GM12878 (cell line): Measurements from ENCODE around the gene RAB15. TPM values are rescaled to one million over a fixed set of nuclear protein-coding genes. Genes with fewer than 3 reads are reported as not detected.

ENCODE experiments used
- ATAC-seq: fragments of 200-7000 bp; cut with Tn5 transposase; 3 replicates; pipeline ENCODE4 v1.9.1; 2020; ENCODE audit warnings: mild to moderate bottlenecking, moderate library complexity
- BruUV-seq: library from RNA; stranded (reverse); fragments of 400-500 nt; replicated peaks from 2 replicates; lab custom pipeline; 2021; lab: Mats Ljungman, UMichigan
- CTCF ChIA-PET: fragments of 300-600 bp; sonication (Branson Sonifier 250); formaldehyde crosslinking; extraction: SDS; loops from one replicate; lab custom pipeline; 2021; ENCODE audit warnings: inconsistent platforms; lab: Yijun Ruan, JAX
- POLR2A ChIA-PET: fragments of 350-600 bp; formaldehyde crosslinking; extraction: SDS; loops from one replicate; lab custom pipeline; 2021; ENCODE audit warnings: inconsistent platforms; lab: Charles Lee
- RAD21 ChIA-PET: fragments of 300-600 bp; sonication (Branson Sonifier 250); formaldehyde crosslinking; loops from one replicate; lab custom pipeline; 2023; ENCODE audit warnings: antibody characterized with exemption; ENCODE audit not compliant: unreplicated experiment; lab: Charles Lee
- SMC1A ChIA-PET: fragments of 300-600 bp; sonication (Branson Sonifier 250); formaldehyde crosslinking; loops from one replicate; lab custom pipeline; 2023; ENCODE audit not compliant: unreplicated experiment, uncharacterized antibody; lab: Charles Lee
- DNase-seq: peaks from one replicate; pipeline ENCODE4 v3.0.0-alpha.2; 2011; ENCODE audit warnings: low read depth, low spot score
- FAIRE-seq: peaks from 3 replicates; lab custom pipeline; 2011; peaks lifted over from hg19 to GRCh38; lab: Jason Lieb, UNC
- H2AFZ ChIP-seq: 2 replicates; pipeline ENCODE4 v1.6.0; 2011; ENCODE audit warnings: low read depth, low read length, control low read depth; ENCODE audit not compliant: control insufficient read depth
- H3K27ac ChIP-seq: 2 replicates; pipeline ENCODE4 v1.5.1; 2011; ENCODE audit warnings: control low read depth; ENCODE audit not compliant: control insufficient read depth, insufficient read depth
- H3K27me3 ChIP-seq, 2 experiments: replicated peaks in 1 of 2; 2 replicates each; pipeline versions ENCODE4 v1.6.0 to v1.6.1; 2011; ENCODE audit warnings: low read length in 1 of 2; ENCODE audit not compliant: control insufficient read depth in 2 of 2, insufficient read depth in 2 of 2
- H3K36me3 ChIP-seq, 2 experiments: 2 replicates each; pipeline ENCODE4 v1.5.1; 2011; ENCODE audit warnings: low read length in 1 of 2; ENCODE audit not compliant: control insufficient read depth in 2 of 2, insufficient read depth in 2 of 2
- H3K4me1 ChIP-seq: 2 replicates; pipeline ENCODE4 v1.6.1; 2011; ENCODE audit warnings: mild to moderate bottlenecking, low read length, moderate library complexity, mixed read lengths; ENCODE audit not compliant: control insufficient read depth, insufficient read depth
- H3K4me2 ChIP-seq: 2 replicates; pipeline ENCODE4 v1.6.0; 2011; ENCODE audit warnings: control low read depth; ENCODE audit not compliant: control insufficient read depth, insufficient read depth
- H3K4me3 ChIP-seq: fragments of 200-600 bp; sonication (generic); 2 replicates; pipeline ENCODE4 v1.5.1; 2016
- H3K79me2 ChIP-seq: 2 replicates; pipeline ENCODE4 v1.6.0; 2011; ENCODE audit warnings: low read length; ENCODE audit not compliant: control insufficient read depth, insufficient read depth
- H3K9ac ChIP-seq: 2 replicates; pipeline ENCODE4 v1.8.0; 2011; ENCODE audit warnings: low read length, control low read depth, mixed read lengths; ENCODE audit not compliant: control insufficient read depth, insufficient read depth
- H3K9me3 ChIP-seq: replicated peaks from 3 replicates; pipeline ENCODE4 v1.5.1; 2011; ENCODE audit warnings: mild to moderate bottlenecking, low read length; ENCODE audit not compliant: control insufficient read depth, insufficient read depth
- H4K20me1 ChIP-seq: 2 replicates; pipeline ENCODE4 v1.6.0; 2011; ENCODE audit not compliant: control insufficient read depth, insufficient read depth
- ETV6 ChIP-seq, 2 experiments: fragments of 450-650 bp in 1 of 2; IDR thresholded peaks in 1 of 2; conservative IDR thresholded peaks in 1 of 2; 2 replicates each; pipeline ENCODE4 v1.6.1; 2014; ENCODE audit warnings: antibody characterized with exemption in 1 of 2, borderline replicate concordance in 1 of 2, low read depth in 1 of 2, mild to moderate bottlenecking in 1 of 2, moderate library complexity in 1 of 2
- IKZF1 ChIP-seq: fragments of 450-650 bp; conservative IDR thresholded peaks from 2 replicates; pipeline ENCODE4 v1.6.1; 2017; ENCODE audit warnings: antibody characterized with exemption, mild to moderate bottlenecking
- KDM1A ChIP-seq: fragments of 200-600 bp; sonication (generic); IDR thresholded peaks from 2 replicates; pipeline ENCODE4 v1.6.1; 2016; ENCODE audit warnings: borderline replicate concordance
- MEF2B ChIP-seq: fragments of 450-650 bp; IDR thresholded peaks from 2 replicates; pipeline ENCODE4 v1.6.1; 2018; ENCODE audit warnings: mild to moderate bottlenecking, moderate library complexity; ENCODE audit not compliant: partially characterized antibody, poor library complexity, severe bottlenecking
- MTA2 ChIP-seq: fragments of 450-650 bp; IDR thresholded peaks from 2 replicates; pipeline ENCODE4 v1.6.1; 2016; ENCODE audit warnings: low read depth, mild to moderate bottlenecking, moderate library complexity
- NFIC ChIP-seq: IDR thresholded peaks from 2 replicates; pipeline ENCODE4 v1.6.1; 2012; ENCODE audit warnings: low read depth, mild to moderate bottlenecking, inconsistent platforms, low read length, moderate library complexity
- ZNF217 ChIP-seq: fragments of 450-650 bp; IDR thresholded peaks from 2 replicates; pipeline ENCODE4 v1.6.1; 2017; ENCODE audit warnings: antibody characterized with exemption, mild to moderate bottlenecking
- WGBS: methylation state at CpG from one replicate; pipeline ENCODE4 v1.1.6; 2016; ENCODE audit warnings: low lambda C conversion rate; ENCODE audit not compliant: insufficient replicate concordance, insufficient coverage; ENCODE audit errors: missing lambda C conversion rate; 5-methylcytosine and 5-hydroxymethylcytosine counted together
- in situ Hi-C: fragments of 300-500 bp; cut with MboI; formaldehyde crosslinking; loops from 9 replicates; pipeline ENCODE4 v1.14.3; 2018; ENCODE audit warnings: mixed read lengths
- intact Hi-C: fragments of 100-400 bp; cut with micrococcal nuclease; formaldehyde crosslinking; loops from one replicate; pipeline ENCODE4 v1.14.2; 2022; ENCODE audit not compliant: unreplicated experiment
- polyA plus RNA-seq, 11 experiments: library from polyadenylated mRNA; depleted of rRNA in 4 of 11; unstranded in 6 of 11; stranded (reverse) in 5 of 11; fragments of >200 nt; fragmentation: Nextera tagmentation in 4 of 11; fragmentation: Illumina TruSeq in 1 of 11; extraction: Ambion mirVana in 4 of 11; extraction: Trizol in 1 of 11; gene quantifications; 1 replicate in 1 of 11; 2 replicates in 10 of 11; pipeline versions ENCODE4 v1.2.1 to v1.2.3, GENCODE V29; 2011 to 2016; ENCODE audit warnings: inconsistent platforms in 2 of 11, missing spikeins in 2 of 11, low read depth in 1 of 11
- total RNA-seq, 4 experiments: library from RNA; depleted of rRNA in 3 of 4; stranded (reverse); fragments of >200 nt in 3 of 4; fragmentation: Illumina TruSeq in 1 of 4; extraction: Trizol in 1 of 4; gene quantifications; 2 replicates each; pipeline versions ENCODE4 v1.2.1 to v1.2.3, GENCODE V29; 2013 to 2021
- TF ChIP-seq, protein P1 (sequence below): fragments of 450-650 bp; IDR thresholded peaks from 2 replicates; pipeline ENCODE4 v1.6.1; 2017; ENCODE audit warnings: low read depth, mild to moderate bottlenecking, moderate library complexity
- TF ChIP-seq, protein P2 (sequence below), 3 experiments: IDR thresholded peaks in 2 of 3; conservative IDR thresholded peaks in 1 of 3; 2 replicates each; pipeline ENCODE4 v1.5.1; 2011; ENCODE audit warnings: low read depth in 3 of 3, low read length in 3 of 3, mild to moderate bottlenecking in 3 of 3, control low read depth in 2 of 3, moderate library complexity in 2 of 3, inconsistent platforms in 1 of 3, mixed read lengths in 1 of 3; ENCODE audit not compliant: control insufficient read depth in 2 of 3, insufficient read depth in 1 of 3; ENCODE audit errors: extremely low read depth in 1 of 3
- TF ChIP-seq, protein P3 (sequence below): fragments of 150-350 bp; IDR thresholded peaks from 2 replicates; pipeline ENCODE4 v1.6.1; 2016; ENCODE audit warnings: low read depth, low read length
- TF ChIP-seq, protein P4 (sequence below): fragments of 450-650 bp; conservative IDR thresholded peaks from 2 replicates; pipeline ENCODE4 v1.6.1; 2017; ENCODE audit warnings: mild to moderate bottlenecking, moderate library complexity

RAB15 gene
- total and polyA plus RNA-seq, 10 of the 15 experiments (the other 5 are each of a cell fraction or from before 2014, with no cell fraction given) = 0.32 to 3.9 (median 2.1) TPM

DNA sequence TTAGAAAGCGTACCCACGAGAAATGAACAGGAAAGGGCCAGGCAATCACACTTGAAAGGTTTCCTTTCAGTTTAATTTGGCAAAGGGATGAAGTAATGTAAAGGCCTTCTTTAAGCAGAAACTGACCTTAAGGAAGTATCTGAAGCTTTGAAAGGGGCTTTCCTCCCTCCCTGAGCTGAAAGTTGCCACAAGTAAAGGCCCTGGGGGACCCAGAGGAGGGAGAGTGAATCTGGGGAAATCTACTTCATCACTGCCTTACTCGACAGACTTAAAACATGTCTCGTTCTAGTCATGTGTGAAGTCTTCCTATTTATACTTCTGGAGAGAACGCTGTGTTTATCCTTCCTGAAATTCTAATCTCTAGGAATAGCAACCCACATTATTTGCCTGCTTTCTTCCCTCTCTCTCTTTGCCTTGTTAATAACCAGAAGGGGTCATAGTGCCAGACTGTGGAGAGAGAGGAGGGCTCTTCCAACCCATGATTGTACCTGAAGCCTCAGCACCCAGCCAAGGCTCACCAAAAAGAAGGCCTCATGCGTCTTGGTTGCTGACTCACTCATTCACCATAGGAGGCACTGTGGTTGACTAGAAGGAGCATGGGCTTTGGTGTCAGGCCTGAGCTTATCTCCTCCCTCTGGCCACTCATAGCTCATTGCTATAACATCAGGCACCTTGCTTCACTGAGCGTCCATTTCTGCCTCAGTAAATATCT is 19.4 kb downstream of the RAB15 start:
- POLR2A ChIA-PET = interaction anchor here (0.7 to 2.0 kb wide), 5 partner anchors 9 to 38 kb away, joined by 3 to 9 read pairs (median 4); partner anchors contain the start of gene CHURC1
- no peaks in the 10 kb centered on the region for H3K36me3 ChIP-seq
- intact Hi-C loops (no loop called here), in situ Hi-C loops (no loop called here)
- SMC1A ChIA-PET = interaction anchor here (0.8 to 3.3 kb wide), 11 partner anchors 10 to 61 kb away, joined by 3 to 13 read pairs (median 6); partner anchors contain the start of genes CHURC1 and FNTB
- CTCF ChIA-PET = interaction anchor here (0.5 to 2.9 kb wide), 14 partner anchors 8 to 61 kb away, joined by 3 to 12 read pairs (median 4); partner anchors contain the start of genes FNTB and GPX2
- peak; percentile 94 for FAIRE-seq
- no peaks in the 10 kb centered on the region for H3K79me2 ChIP-seq
- peak overlapping the region; percentile 10; the same call in 1 of the 2 replicates for H3K9ac ChIP-seq
- H3K4me2 ChIP-seq = peak overlapping the region; percentile 60
- RAD21 ChIA-PET = interaction anchor here (0.5 to 1.8 kb wide), 7 partner anchors 9 to 259 kb away, joined by 3 to 6 read pairs (median 4); partner anchors contain the start of genes FNTB and MAX
- H2AFZ ChIP-seq = peak overlapping the region; percentile 62
- H3K27me3 ChIP-seq = no peaks in the 10 kb centered on the region
- ATAC-seq = peak; percentile 87
- WGBS = 9% methylated on average over 7 of the region's 7 CpGs
- no peaks in the 10 kb centered on the region for H4K20me1 ChIP-seq
- DNase-seq = peak; percentile 32
- H3K9me3 ChIP-seq = no peaks in the 10 kb centered on the region
- peaks cover 19% of the 10 kb centered on the region for H3K4me1 ChIP-seq
- BruUV-seq = no TSS peak
- no peak overlapping the region for H3K4me3 ChIP-seq
- peak overlapping the region; percentile 41 for H3K27ac ChIP-seq
- TF ChIP-seq MEF2B (peak; percentile 60), ETV6 (conservative IDR thresholded peaks at IDR 0.05 in 1 of 2, IDR thresholded peaks at IDR 0.05 in 1 of 2; ENCODE audit: borderline replicate concordance in 1 of 2, low read depth in 1 of 2) (peak in 1 of 2 experiments; percentile 51; a peak in 1 of 4 replicates), KDM1A (no peak), MTA2 (0 out of 2 replicates have a peak, but pooled peaks have one; percentile 21), IKZF1 (peak; percentile 34), ZNF217 (0 out of 2 replicates have a peak, but pooled peaks have one; percentile 36), NFIC (peak; percentile 30; the same call in 1 of the 2 replicates)
- TF ChIP-seq, protein P1, sequence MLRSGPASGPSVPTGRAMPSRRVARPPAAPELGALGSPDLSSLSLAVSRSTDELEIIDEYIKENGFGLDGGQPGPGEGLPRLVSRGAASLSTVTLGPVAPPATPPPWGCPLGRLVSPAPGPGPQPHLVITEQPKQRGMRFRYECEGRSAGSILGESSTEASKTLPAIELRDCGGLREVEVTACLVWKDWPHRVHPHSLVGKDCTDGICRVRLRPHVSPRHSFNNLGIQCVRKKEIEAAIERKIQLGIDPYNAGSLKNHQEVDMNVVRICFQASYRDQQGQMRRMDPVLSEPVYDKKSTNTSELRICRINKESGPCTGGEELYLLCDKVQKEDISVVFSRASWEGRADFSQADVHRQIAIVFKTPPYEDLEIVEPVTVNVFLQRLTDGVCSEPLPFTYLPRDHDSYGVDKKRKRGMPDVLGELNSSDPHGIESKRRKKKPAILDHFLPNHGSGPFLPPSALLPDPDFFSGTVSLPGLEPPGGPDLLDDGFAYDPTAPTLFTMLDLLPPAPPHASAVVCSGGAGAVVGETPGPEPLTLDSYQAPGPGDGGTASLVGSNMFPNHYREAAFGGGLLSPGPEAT = peak; percentile 69; the same call in 1 of the 2 replicates
- TF ChIP-seq, protein P2, sequence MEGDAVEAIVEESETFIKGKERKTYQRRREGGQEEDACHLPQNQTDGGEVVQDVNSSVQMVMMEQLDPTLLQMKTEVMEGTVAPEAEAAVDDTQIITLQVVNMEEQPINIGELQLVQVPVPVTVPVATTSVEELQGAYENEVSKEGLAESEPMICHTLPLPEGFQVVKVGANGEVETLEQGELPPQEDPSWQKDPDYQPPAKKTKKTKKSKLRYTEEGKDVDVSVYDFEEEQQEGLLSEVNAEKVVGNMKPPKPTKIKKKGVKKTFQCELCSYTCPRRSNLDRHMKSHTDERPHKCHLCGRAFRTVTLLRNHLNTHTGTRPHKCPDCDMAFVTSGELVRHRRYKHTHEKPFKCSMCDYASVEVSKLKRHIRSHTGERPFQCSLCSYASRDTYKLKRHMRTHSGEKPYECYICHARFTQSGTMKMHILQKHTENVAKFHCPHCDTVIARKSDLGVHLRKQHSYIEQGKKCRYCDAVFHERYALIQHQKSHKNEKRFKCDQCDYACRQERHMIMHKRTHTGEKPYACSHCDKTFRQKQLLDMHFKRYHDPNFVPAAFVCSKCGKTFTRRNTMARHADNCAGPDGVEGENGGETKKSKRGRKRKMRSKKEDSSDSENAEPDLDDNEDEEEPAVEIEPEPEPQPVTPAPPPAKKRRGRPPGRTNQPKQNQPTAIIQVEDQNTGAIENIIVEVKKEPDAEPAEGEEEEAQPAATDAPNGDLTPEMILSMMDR (IDR thresholded peaks at IDR 0.05 in 2 of 3, conservative IDR thresholded peaks at IDR 0.05 in 1 of 3; ENCODE audit: control insufficient read depth in 2 of 3, extremely low read depth in 1 of 3, insufficient read depth in 1 of 3, low read depth in 3 of 3, low read length in 3 of 3) = peak; percentile 15 to 25 (median 22); a peak in 4 of 6 replicates
- TF ChIP-seq, protein P3, sequence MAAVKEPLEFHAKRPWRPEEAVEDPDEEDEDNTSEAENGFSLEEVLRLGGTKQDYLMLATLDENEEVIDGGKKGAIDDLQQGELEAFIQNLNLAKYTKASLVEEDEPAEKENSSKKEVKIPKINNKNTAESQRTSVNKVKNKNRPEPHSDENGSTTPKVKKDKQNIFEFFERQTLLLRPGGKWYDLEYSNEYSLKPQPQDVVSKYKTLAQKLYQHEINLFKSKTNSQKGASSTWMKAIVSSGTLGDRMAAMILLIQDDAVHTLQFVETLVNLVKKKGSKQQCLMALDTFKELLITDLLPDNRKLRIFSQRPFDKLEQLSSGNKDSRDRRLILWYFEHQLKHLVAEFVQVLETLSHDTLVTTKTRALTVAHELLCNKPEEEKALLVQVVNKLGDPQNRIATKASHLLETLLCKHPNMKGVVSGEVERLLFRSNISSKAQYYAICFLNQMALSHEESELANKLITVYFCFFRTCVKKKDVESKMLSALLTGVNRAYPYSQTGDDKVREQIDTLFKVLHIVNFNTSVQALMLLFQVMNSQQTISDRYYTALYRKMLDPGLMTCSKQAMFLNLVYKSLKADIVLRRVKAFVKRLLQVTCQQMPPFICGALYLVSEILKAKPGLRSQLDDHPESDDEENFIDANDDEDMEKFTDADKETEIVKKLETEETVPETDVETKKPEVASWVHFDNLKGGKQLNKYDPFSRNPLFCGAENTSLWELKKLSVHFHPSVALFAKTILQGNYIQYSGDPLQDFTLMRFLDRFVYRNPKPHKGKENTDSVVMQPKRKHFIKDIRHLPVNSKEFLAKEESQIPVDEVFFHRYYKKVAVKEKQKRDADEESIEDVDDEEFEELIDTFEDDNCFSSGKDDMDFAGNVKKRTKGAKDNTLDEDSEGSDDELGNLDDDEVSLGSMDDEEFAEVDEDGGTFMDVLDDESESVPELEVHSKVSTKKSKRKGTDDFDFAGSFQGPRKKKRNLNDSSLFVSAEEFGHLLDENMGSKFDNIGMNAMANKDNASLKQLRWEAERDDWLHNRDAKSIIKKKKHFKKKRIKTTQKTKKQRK = no peak
- TF ChIP-seq, protein P4, sequence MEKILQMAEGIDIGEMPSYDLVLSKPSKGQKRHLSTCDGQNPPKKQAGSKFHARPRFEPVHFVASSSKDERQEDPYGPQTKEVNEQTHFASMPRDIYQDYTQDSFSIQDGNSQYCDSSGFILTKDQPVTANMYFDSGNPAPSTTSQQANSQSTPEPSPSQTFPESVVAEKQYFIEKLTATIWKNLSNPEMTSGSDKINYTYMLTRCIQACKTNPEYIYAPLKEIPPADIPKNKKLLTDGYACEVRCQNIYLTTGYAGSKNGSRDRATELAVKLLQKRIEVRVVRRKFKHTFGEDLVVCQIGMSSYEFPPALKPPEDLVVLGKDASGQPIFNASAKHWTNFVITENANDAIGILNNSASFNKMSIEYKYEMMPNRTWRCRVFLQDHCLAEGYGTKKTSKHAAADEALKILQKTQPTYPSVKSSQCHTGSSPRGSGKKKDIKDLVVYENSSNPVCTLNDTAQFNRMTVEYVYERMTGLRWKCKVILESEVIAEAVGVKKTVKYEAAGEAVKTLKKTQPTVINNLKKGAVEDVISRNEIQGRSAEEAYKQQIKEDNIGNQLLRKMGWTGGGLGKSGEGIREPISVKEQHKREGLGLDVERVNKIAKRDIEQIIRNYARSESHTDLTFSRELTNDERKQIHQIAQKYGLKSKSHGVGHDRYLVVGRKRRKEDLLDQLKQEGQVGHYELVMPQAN = no peak
